ENCODE results near the gene P4HA2. TPM values are rescaled to one million over a fixed set of nuclear protein-coding genes. Genes with fewer than 3 reads are reported as not detected.

Gene P4HA2
- total and polyA plus RNA-seq, 2 donors (not counting 3 experiments of a cell fraction or from before 2014, with no cell fraction given): 37.6 to 58.7 TPM

DNA sequence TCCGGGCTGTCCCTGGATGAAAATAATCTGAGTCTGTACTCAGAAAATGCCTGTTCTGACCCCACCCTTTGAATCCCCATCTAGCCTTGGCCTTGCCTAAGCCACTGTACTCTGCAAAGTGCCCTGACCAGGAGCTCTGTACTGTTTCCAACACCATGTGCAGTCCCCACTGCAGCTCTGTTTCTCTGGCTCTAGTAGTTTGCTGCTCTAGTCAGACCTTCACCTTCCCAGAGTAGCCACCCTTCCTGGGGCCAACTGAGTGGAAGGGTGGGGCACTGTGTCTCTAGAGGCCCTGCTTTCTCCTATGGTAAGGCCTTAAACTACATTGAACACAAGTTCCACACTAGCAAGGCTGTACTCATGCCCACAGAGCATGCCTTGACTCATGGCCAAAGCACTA, 31.9 kb downstream of the P4HA2 start:
- Histone ChIP-seq H4K20me1 (replicated peaks; ENCODE audit: control insufficient read depth, extremely low read depth, insufficient read depth, low read length) (no peaks in the 10 kb centered on the region), H2AFZ (ENCODE audit: low read depth, low read length) (no peak overlapping the region), H3K4me2 (ENCODE audit: insufficient read depth, low read length) (no peak overlapping the region), H3K27ac (ENCODE audit: insufficient read depth, low read depth, low read length) (no peak overlapping the region), H3K9me1 (replicated peaks; ENCODE audit: control insufficient read depth, extremely low read depth, insufficient read depth, low read length) (no peaks in the 10 kb centered on the region), H3K27me3 (ENCODE audit: control insufficient read depth in 2 of 2, insufficient read depth in 2 of 2, low read length in 2 of 2) (no peaks in the 10 kb centered on the region), H3K36me3 (ENCODE audit: control insufficient read depth in 2 of 2, extremely low read depth in 1 of 2, insufficient read depth in 2 of 2, low read length in 2 of 2) (peaks cover 0 to 6% of the 10 kb centered on the region in 2 experiments), H3K4me1 (ENCODE audit: control insufficient read depth, extremely low read depth, insufficient read depth, low read length) (no peaks in the 10 kb centered on the region), H3K9me3 (replicated peaks; ENCODE audit: control insufficient read depth, insufficient read depth, low read length) (no peaks in the 10 kb centered on the region), H3K4me3 (replicated peaks in 1 of 3; ENCODE audit: insufficient read depth in 1 of 3, low read depth in 1 of 3, low read length in 3 of 3) (no peak overlapping the region), H3K9ac (replicated peaks; ENCODE audit: extremely low read depth, insufficient read depth, low read length) (no peak overlapping the region), H3K79me2 (ENCODE audit: control insufficient read depth, insufficient read depth, low read length) (no peaks in the 10 kb centered on the region)
- intact Hi-C loops (cut with micrococcal nuclease) (no loop called here), dilution Hi-C loops (cut with MboI; ENCODE audit: extremely low pct_ligation_motif_present, low sequenced_read_pairs) (no loop called here)
- ChIA-PET POLR2A (no interaction called here), CTCF (no interaction called here)
- no peak for DNase-seq (ENCODE audit: low read depth, low spot score)
- TF ChIP-seq POLR2A (IDR thresholded peaks at IDR 0.05; ENCODE audit: low read depth, low read length) (no peak), JUN (IDR thresholded peaks at IDR 0.05; ENCODE audit: borderline replicate concordance, insufficient read depth, insufficient read length, low read depth) (no peak), POLR2AphosphoS5 (IDR thresholded peaks at IDR 0.05; ENCODE audit: insufficient read depth, low read depth, low read length) (no peak), GATA2 (IDR thresholded peaks at IDR 0.05; ENCODE audit: insufficient read depth, insufficient read length, low read depth, low read length) (no peak), EZH2 (IDR thresholded peaks at IDR 0.05; ENCODE audit: borderline replicate concordance, low read depth, low read length, severe bottlenecking) (no peak), MYC (IDR thresholded peaks at IDR 0.05; ENCODE audit: low read depth, low read length) (no peak), FOS (IDR thresholded peaks at IDR 0.05; ENCODE audit: borderline replicate concordance, insufficient read depth, low read length) (no peak)
- TF ChIP-seq, protein P1, sequence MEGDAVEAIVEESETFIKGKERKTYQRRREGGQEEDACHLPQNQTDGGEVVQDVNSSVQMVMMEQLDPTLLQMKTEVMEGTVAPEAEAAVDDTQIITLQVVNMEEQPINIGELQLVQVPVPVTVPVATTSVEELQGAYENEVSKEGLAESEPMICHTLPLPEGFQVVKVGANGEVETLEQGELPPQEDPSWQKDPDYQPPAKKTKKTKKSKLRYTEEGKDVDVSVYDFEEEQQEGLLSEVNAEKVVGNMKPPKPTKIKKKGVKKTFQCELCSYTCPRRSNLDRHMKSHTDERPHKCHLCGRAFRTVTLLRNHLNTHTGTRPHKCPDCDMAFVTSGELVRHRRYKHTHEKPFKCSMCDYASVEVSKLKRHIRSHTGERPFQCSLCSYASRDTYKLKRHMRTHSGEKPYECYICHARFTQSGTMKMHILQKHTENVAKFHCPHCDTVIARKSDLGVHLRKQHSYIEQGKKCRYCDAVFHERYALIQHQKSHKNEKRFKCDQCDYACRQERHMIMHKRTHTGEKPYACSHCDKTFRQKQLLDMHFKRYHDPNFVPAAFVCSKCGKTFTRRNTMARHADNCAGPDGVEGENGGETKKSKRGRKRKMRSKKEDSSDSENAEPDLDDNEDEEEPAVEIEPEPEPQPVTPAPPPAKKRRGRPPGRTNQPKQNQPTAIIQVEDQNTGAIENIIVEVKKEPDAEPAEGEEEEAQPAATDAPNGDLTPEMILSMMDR (IDR thresholded peaks at IDR 0.05; ENCODE audit: extremely low read depth in 1 of 2, insufficient read depth in 1 of 2, low read depth in 1 of 2, low read length in 2 of 2): no peak
- TF ChIP-seq, protein P2, sequence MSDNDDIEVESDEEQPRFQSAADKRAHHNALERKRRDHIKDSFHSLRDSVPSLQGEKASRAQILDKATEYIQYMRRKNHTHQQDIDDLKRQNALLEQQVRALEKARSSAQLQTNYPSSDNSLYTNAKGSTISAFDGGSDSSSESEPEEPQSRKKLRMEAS (IDR thresholded peaks at IDR 0.05; ENCODE audit: insufficient read depth, insufficient read length): no peak
- BruUV-seq (replicated peaks): no TSS peak
- no peak for FAIRE-seq

Data from endothelial cell of umbilical vein (primary cell).